ENCODE results near the gene WWC2. TPM values are rescaled to one million over a fixed set of nuclear protein-coding genes. Genes with fewer than 3 reads are reported as not detected.

Gene WWC2
- total RNA-seq, 1 experiment from 2014 or later: 39.1 TPM

DNA sequence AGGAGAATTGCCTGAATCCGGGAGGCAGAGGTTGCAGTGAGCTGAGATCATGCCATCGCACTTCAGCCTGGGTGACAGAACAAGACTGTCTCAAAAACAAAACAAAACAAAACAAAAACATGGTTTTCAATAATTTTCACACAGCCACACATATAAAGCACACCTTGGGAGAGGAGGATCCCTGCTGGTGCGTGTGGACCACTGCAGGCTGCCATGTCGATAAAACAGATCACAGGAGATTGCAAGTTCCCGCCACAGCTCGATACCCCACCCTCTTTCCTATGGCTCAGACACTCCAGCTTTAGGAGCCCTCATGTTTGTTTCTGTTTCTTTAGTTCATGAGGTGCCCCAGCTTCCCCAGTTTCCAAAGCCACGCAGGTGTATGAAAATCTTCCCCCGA is 254.5 kb downstream of the WWC2 start:
- no peak for DNase-seq (ENCODE audit: low read depth, low spot score)
- peak; percentile 55; the same call in 1 of the 2 replicates for ATAC-seq
- intact Hi-C loops (cut with micrococcal nuclease): no loop called here
- CTCF ChIA-PET: no interaction called here
- Histone ChIP-seq H3K4me3 (replicated peaks in 1 of 2; ENCODE audit: low read depth in 1 of 2, low read length in 2 of 2) (no peak overlapping the region), H3K9me3 (ENCODE audit: control insufficient read depth in 1 of 2, insufficient read depth in 1 of 2, low read depth in 1 of 2, low read length in 2 of 2) (no peaks in the 10 kb centered on the region), H4K20me1 (ENCODE audit: insufficient read depth) (no peaks in the 10 kb centered on the region), H3K9me2 (ENCODE audit: insufficient read depth) (no peaks in the 10 kb centered on the region), H3K4me1 (ENCODE audit: control insufficient read depth in 1 of 2, insufficient read depth in 2 of 2, low read length in 2 of 2) (peaks cover 0 to 11% of the 10 kb centered on the region in 2 experiments; a peak in 1 of 4 replicates), H2AFZ (ENCODE audit: low read depth, low read length, poor library complexity, severe bottlenecking) (no peak overlapping the region), H3K4me2 (ENCODE audit: low read length) (no peak overlapping the region), H3K9ac (ENCODE audit: low read length) (no peak overlapping the region), H3K36me3 (ENCODE audit: control insufficient read depth in 1 of 2, insufficient read depth in 2 of 2, low read length in 2 of 2) (no peaks in the 10 kb centered on the region), H3K79me2 (ENCODE audit: insufficient read depth, low read length) (no peaks in the 10 kb centered on the region), H3K27ac (ENCODE audit: low read depth, low read length) (no peak overlapping the region), H3K27me3 (ENCODE audit: insufficient read depth, low read length) (no peaks in the 10 kb centered on the region)
- TF ChIP-seq CTCF (IDR thresholded peaks at IDR 0.05 in 2 of 3, conservative IDR thresholded peaks at IDR 0.05 in 1 of 3; ENCODE audit: borderline replicate concordance in 1 of 3, insufficient read depth in 1 of 3, low read depth in 2 of 3, low read length in 2 of 3) (0 out of 6 replicates have a peak, but pooled peaks of 2 of the 3 experiments have one; percentile 11 to 17), RAD21 (IDR thresholded peaks at IDR 0.05; ENCODE audit: low read depth) (peak; percentile 16; the same call in 1 of the 2 replicates), FOSL1 (IDR thresholded peaks at IDR 0.05; ENCODE audit: low read depth) (no peak)
- RAD21 ChIA-PET (ENCODE audit: low non-redundant PET in 1 of 2, low total read pairs in 2 of 2, uncharacterized antibody in 2 of 2, unreplicated experiment in 2 of 2): interaction anchor here in 1 of 2 experiments (0.6 kb wide), 1 partner anchor 1443 kb away, joined by 3 read pairs; no protein-coding TSS in a partner anchor
- POLR2A ChIA-PET: no interaction called here
- BruUV-seq (replicated peaks): no TSS peak

DNA sequence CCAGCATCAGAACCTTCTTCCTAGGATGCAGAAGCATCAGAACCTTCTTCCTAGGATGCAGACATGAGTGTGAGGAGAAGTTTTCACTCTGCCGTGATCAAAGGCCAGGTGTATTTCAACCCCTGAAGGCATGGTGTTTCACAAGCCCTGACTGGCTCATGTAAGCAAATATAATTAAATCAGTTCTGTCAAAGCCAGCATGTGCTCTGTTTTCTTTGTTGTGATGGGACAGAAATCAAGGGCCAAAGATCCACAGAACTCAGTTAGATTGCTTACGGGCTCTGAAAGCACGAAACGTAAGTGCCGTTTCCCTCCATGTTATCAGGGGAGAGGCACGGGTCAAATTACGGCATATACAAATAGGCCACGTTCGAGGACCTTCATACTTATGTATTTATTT is 255.2 kb downstream of the WWC2 start:
- no peaks in the 10 kb centered on the region for H3K79me2 ChIP-seq (ENCODE audit: insufficient read depth, low read length)
- H3K27ac ChIP-seq (ENCODE audit: low read depth, low read length): no peak overlapping the region
- no peak for TF ChIP-seq SP1 (IDR thresholded peaks at IDR 0.05; ENCODE audit: low read depth)
- TF ChIP-seq FOSL1 (IDR thresholded peaks at IDR 0.05; ENCODE audit: low read depth): no peak
- TF ChIP-seq POLR2A (IDR thresholded peaks at IDR 0.05; ENCODE audit: borderline replicate concordance, extremely low read depth, insufficient read depth, insufficient read length): no peak
- TF ChIP-seq SIN3A (IDR thresholded peaks at IDR 0.05; ENCODE audit: low read depth): no peak
- TF ChIP-seq, protein P1, sequence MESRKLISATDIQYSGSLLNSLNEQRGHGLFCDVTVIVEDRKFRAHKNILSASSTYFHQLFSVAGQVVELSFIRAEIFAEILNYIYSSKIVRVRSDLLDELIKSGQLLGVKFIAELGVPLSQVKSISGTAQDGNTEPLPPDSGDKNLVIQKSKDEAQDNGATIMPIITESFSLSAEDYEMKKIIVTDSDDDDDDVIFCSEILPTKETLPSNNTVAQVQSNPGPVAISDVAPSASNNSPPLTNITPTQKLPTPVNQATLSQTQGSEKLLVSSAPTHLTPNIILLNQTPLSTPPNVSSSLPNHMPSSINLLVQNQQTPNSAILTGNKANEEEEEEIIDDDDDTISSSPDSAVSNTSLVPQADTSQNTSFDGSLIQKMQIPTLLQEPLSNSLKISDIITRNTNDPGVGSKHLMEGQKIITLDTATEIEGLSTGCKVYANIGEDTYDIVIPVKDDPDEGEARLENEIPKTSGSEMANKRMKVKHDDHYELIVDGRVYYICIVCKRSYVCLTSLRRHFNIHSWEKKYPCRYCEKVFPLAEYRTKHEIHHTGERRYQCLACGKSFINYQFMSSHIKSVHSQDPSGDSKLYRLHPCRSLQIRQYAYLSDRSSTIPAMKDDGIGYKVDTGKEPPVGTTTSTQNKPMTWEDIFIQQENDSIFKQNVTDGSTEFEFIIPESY (IDR thresholded peaks at IDR 0.05; ENCODE audit: extremely low read depth, insufficient replicate concordance, low read length): no peak
- no peak for TF ChIP-seq CEBPB (IDR thresholded peaks at IDR 0.05; ENCODE audit: low read depth)
- no peak for TF ChIP-seq ATF3 (IDR thresholded peaks at IDR 0.05)
- no peak for TF ChIP-seq JUND (IDR thresholded peaks at IDR 0.05)
- TF ChIP-seq RAD21 (IDR thresholded peaks at IDR 0.05; ENCODE audit: low read depth): no peak
- TF ChIP-seq CBX3 (IDR thresholded peaks at IDR 0.05; ENCODE audit: low read depth): no peak
- TF ChIP-seq ZNF274 (IDR thresholded peaks at IDR 0.05; ENCODE audit: low read depth, low read length): no peak
- CTCF ChIA-PET: no interaction called here
- no peaks in the 10 kb centered on the region for H3K9me2 ChIP-seq (ENCODE audit: insufficient read depth)
- H3K9me3 ChIP-seq (ENCODE audit: control insufficient read depth in 1 of 2, insufficient read depth in 1 of 2, low read depth in 1 of 2, low read length in 2 of 2): no peaks in the 10 kb centered on the region
- no peak overlapping the region for H3K4me3 ChIP-seq (replicated peaks in 1 of 2; ENCODE audit: low read depth in 1 of 2, low read length in 2 of 2)
- H3K36me3 ChIP-seq (ENCODE audit: control insufficient read depth in 1 of 2, insufficient read depth in 2 of 2, low read length in 2 of 2): no peaks in the 10 kb centered on the region
- H4K20me1 ChIP-seq (ENCODE audit: insufficient read depth): no peaks in the 10 kb centered on the region
- H3K4me2 ChIP-seq (ENCODE audit: low read length): no peak overlapping the region
- H2AFZ ChIP-seq (ENCODE audit: low read depth, low read length, poor library complexity, severe bottlenecking): no peak overlapping the region
- no TSS peak for BruUV-seq (replicated peaks)
- RAD21 ChIA-PET (ENCODE audit: low non-redundant PET in 1 of 2, low total read pairs in 2 of 2, uncharacterized antibody in 2 of 2, unreplicated experiment in 2 of 2): no interaction called here
- no peak overlapping the region for H3K9ac ChIP-seq (ENCODE audit: low read length)
- ATAC-seq (no peak), DNase-seq (ENCODE audit: low read depth, low spot score) (no peak)
- H3K27me3 ChIP-seq (ENCODE audit: insufficient read depth, low read length): no peaks in the 10 kb centered on the region
- H3K4me1 ChIP-seq (ENCODE audit: control insufficient read depth in 1 of 2, insufficient read depth in 2 of 2, low read length in 2 of 2): peaks cover 0 to 5% of the 10 kb centered on the region in 2 experiments; a peak in 1 of 4 replicates
- POLR2A ChIA-PET: no interaction called here
- intact Hi-C loops (cut with micrococcal nuclease): no loop called here
